Ishikawa (cell line): ENCODE measurements around the gene TADA2A.

Experiments used
- EGR1 ChIP-seq: IDR thresholded peaks from 2 replicates; pipeline ENCODE4 v1.6.1; 2012
- MAX ChIP-seq: IDR thresholded peaks from 2 replicates; pipeline ENCODE4 v1.6.1; 2012
- RAD21 ChIP-seq: IDR thresholded peaks from 2 replicates; pipeline ENCODE4 v1.6.1; 2012; ENCODE audit warnings: low read depth

DNA sequence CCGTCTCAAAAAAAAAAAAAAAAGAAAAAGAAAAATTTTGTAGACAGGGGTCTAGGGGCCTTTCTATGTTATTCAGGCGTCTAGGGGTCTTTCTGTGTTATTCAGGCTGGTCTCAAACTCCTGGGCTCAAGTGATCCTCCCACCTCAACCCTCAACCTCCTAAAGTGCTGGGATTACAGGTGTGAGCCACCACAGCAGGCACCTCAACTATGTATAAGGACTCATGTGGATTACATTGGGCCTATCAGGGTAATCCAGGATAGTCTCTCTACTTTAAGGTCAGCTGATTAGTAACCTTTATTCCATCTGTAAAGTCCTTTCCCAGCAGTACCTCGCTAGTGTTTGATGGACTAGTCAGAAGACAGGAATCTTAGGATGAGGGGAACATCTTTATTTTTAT is 22.4 kb downstream of the TADA2A start:
- TF ChIP-seq MAX: no peak
- TF ChIP-seq RAD21: no peak
- no peak for TF ChIP-seq EGR1
